HUES6 (cell line): ENCODE results near the gene UNC79.
A peak's percentile ranks its signal among the peaks of the same experiment; 100 is the strongest.
"Not testable (repeated sequence)": the region's sequence is repeated elsewhere in the genome, so short reads cannot be mapped to it uniquely, and the experiment has no call there.

Source experiments
- H3K27ac ChIP-seq: 2 replicates; pipeline ENCODE4 v1.7.0; 2013; ENCODE audit warnings: low read depth, mild to moderate bottlenecking, low read length, inconsistent platforms
- H3K27me3 ChIP-seq: 2 replicates; pipeline ENCODE4 v1.6.1; 2013; ENCODE audit warnings: low read length; ENCODE audit not compliant: control insufficient read depth, insufficient read depth
- H3K36me3 ChIP-seq: 2 replicates; pipeline ENCODE4 v1.6.1; 2013; ENCODE audit warnings: low read length; ENCODE audit not compliant: control insufficient read depth, insufficient read depth
- H3K4me1 ChIP-seq: 2 replicates; pipeline ENCODE4 v1.6.1; 2013; ENCODE audit warnings: low read length; ENCODE audit not compliant: control insufficient read depth, insufficient read depth
- H3K4me3 ChIP-seq: 2 replicates; pipeline ENCODE4 v1.5.1; 2013; ENCODE audit warnings: low read depth, low read length
- H3K9ac ChIP-seq: one replicate; pipeline ENCODE4 v1.6.1; 2013; ENCODE audit warnings: mild to moderate bottlenecking, low read length
- H3K9me3 ChIP-seq: 2 replicates; pipeline ENCODE4 v1.6.1; 2013; ENCODE audit warnings: low read depth, low read length; ENCODE audit not compliant: control insufficient read depth, insufficient read depth

The UNC79 gene

GRCh38 chr14:93430315-93431035 lies at the start of gene UNC79:
Gene UNC79 (plus strand): TSS chr14:93430939. CDS start chr14:93431030, 91 bp downstream.
- peak within 1 kb of the TSS; percentile 49 for H3K9ac ChIP-seq
- H3K36me3 ChIP-seq, result no peaks in the 10 kb centered on the region
- H3K27ac ChIP-seq, result no peak within 1 kb of the TSS
- H3K9me3 ChIP-seq, result peaks cover 6% of the 10 kb centered on the region; the same call in 1 of the 2 replicates
- peaks cover 4% of the 10 kb centered on the region; the same call in 1 of the 2 replicates for H3K4me1 ChIP-seq
- H3K4me3 ChIP-seq, result peak within 1 kb of the TSS; percentile 81
- H3K27me3 ChIP-seq, result peaks cover 23% of the 10 kb centered on the region

GRCh38 chr14:93381644-93382043 lies 49.1 kb upstream of the UNC79 start:
- no peaks in the 10 kb centered on the region for H3K9me3 ChIP-seq
- H3K9ac ChIP-seq, result no peak overlapping the region
- no peak overlapping the region for H3K4me3 ChIP-seq
- H3K27me3 ChIP-seq, result no peaks in the 10 kb centered on the region
- H3K36me3 ChIP-seq, result no peaks in the 10 kb centered on the region
- no peak overlapping the region for H3K27ac ChIP-seq
- H3K4me1 ChIP-seq, result no peaks in the 10 kb centered on the region

GRCh38 chr14:93384256-93384655 lies 46.5 kb upstream of the UNC79 start:
- H3K4me3 ChIP-seq, H3K27ac ChIP-seq, H3K9ac ChIP-seq, H3K27me3 ChIP-seq, H3K4me1 ChIP-seq, H3K36me3 ChIP-seq, H3K9me3 ChIP-seq: not testable (repeated sequence)

GRCh38 chr14:93395231-93395630 lies 35.5 kb upstream of the UNC79 start:
- Histone ChIP-seq H3K27me3 (no peaks in the 10 kb centered on the region), H3K27ac (no peak overlapping the region), H3K9me3 (no peaks in the 10 kb centered on the region; the same call in 1 of the 2 replicates), H3K9ac (no peak overlapping the region), H3K36me3 (no peaks in the 10 kb centered on the region), H3K4me1 (no peaks in the 10 kb centered on the region), H3K4me3 (no peak overlapping the region)

GRCh38 chr14:93396456-93396855 lies 34.3 kb upstream of the UNC79 start:
- Histone ChIP-seq H3K36me3 (no peaks in the 10 kb centered on the region), H3K27me3 (no peaks in the 10 kb centered on the region), H3K9me3 (no peaks in the 10 kb centered on the region; the same call in 1 of the 2 replicates), H3K4me1 (no peaks in the 10 kb centered on the region), H3K9ac (no peak overlapping the region), H3K27ac (no peak overlapping the region), H3K4me3 (no peak overlapping the region)

- H3K9ac ChIP-seq, result no peak overlapping the region
- H3K4me3 ChIP-seq, result no peak overlapping the region
- no peaks in the 10 kb centered on the region; the same call in 1 of the 2 replicates for H3K9me3 ChIP-seq
- H3K36me3 ChIP-seq, result no peaks in the 10 kb centered on the region
- no peaks in the 10 kb centered on the region for H3K27me3 ChIP-seq
- H3K27ac ChIP-seq, result no peak overlapping the region
- H3K4me1 ChIP-seq, result peaks cover 12% of the 10 kb centered on the region
Measured at GRCh38 chr14:93398491-93398890, 32.2 kb upstream of the UNC79 start.

- no peaks in the 10 kb centered on the region for H3K9me3 ChIP-seq
Measured at GRCh38 chr14:93402951-93403350, 27.8 kb upstream of the UNC79 start.

GRCh38 chr14:93410021-93410420 lies 20.7 kb upstream of the UNC79 start:
- no peak overlapping the region for H3K9ac ChIP-seq
- H3K27me3 ChIP-seq, result no peaks in the 10 kb centered on the region
- H3K4me3 ChIP-seq, result no peak overlapping the region

More at GRCh38 chr14:93402951-93403350, 27.8 kb upstream of the UNC79 start:
- Histone ChIP-seq H3K4me3 (peak overlapping the region; percentile 15), H3K9ac (no peak overlapping the region), H3K36me3 (no peaks in the 10 kb centered on the region), H3K4me1 (peaks cover 13% of the 10 kb centered on the region), H3K27me3 (no peaks in the 10 kb centered on the region), H3K27ac (peak overlapping the region; percentile 30; the same call in 1 of the 2 replicates)

GRCh38 chr14:93410893-93411292 lies 19.8 kb upstream of the UNC79 start:
- no peaks in the 10 kb centered on the region for H3K27me3 ChIP-seq
- H3K4me1 ChIP-seq, result no peaks in the 10 kb centered on the region
- no peak overlapping the region for H3K27ac ChIP-seq
- H3K9ac ChIP-seq, result no peak overlapping the region
- H3K4me3 ChIP-seq, result no peak overlapping the region
- H3K9me3 ChIP-seq, result no peaks in the 10 kb centered on the region
- no peaks in the 10 kb centered on the region for H3K36me3 ChIP-seq

More at GRCh38 chr14:93410021-93410420, 20.7 kb upstream of the UNC79 start:
- Histone ChIP-seq H3K9me3 (no peaks in the 10 kb centered on the region), H3K36me3 (no peaks in the 10 kb centered on the region), H3K27ac (no peak overlapping the region), H3K4me1 (no peaks in the 10 kb centered on the region)

- not testable (repeated sequence) for H3K27ac ChIP-seq, H3K4me3 ChIP-seq, H3K9ac ChIP-seq, H3K4me1 ChIP-seq, H3K36me3 ChIP-seq, H3K9me3 ChIP-seq
- H3K27me3 ChIP-seq, result peaks cover 20% of the 10 kb centered on the region
Measured at GRCh38 chr14:93425136-93425535, 5.6 kb upstream of the UNC79 start.

GRCh38 chr14:93426750-93427149 lies 4.0 kb upstream of the UNC79 start:
- Histone ChIP-seq H3K9me3 (peaks cover 6% of the 10 kb centered on the region; the same call in 1 of the 2 replicates), H3K9ac (no peak overlapping the region), H3K4me3 (no peak overlapping the region), H3K27me3 (peaks cover 23% of the 10 kb centered on the region), H3K4me1 (peaks cover 4% of the 10 kb centered on the region; the same call in 1 of the 2 replicates), H3K27ac (no peak overlapping the region), H3K36me3 (no peaks in the 10 kb centered on the region)
